DOHH2 (cell line): ENCODE results near the gene IRF2BP1.

Experiments used
- H3F3A ChIP-seq: fragments of 200-600 bp; sonication (generic), shearing (Covaris generic); 2 replicates; pipeline ENCODE4 v1.6.0; 2016; ENCODE audit warnings: antibody characterized with exemption, mild to moderate bottlenecking; ENCODE audit not compliant: control insufficient read depth, insufficient read depth
- H3K27ac ChIP-seq: fragments of 200-600 bp; sonication (generic); 2 replicates; pipeline ENCODE4 v1.5.1; 2014; ENCODE audit warnings: low read depth, mild to moderate bottlenecking, low read length, moderate library complexity
- H3K27me3 ChIP-seq: fragments of 200-600 bp; sonication (generic); 2 replicates; pipeline ENCODE4 v1.6.1; 2014; ENCODE audit warnings: mild to moderate bottlenecking, low read length, mixed read lengths; ENCODE audit not compliant: control insufficient read depth
- H3K36me3 ChIP-seq: fragments of 200-600 bp; sonication (generic); 2 replicates; pipeline ENCODE4 v1.6.1; 2014; ENCODE audit warnings: mild to moderate bottlenecking, low read length, moderate library complexity, mixed read lengths; ENCODE audit not compliant: control insufficient read depth
- H3K4me1 ChIP-seq: fragments of 200-600 bp; sonication (generic); 2 replicates; pipeline ENCODE4 v1.6.1; 2014; ENCODE audit warnings: mild to moderate bottlenecking, low read length, mixed read lengths; ENCODE audit not compliant: control insufficient read depth
- H3K4me2 ChIP-seq: fragments of 200-600 bp; sonication (generic); 2 replicates; pipeline ENCODE4 v1.6.0; 2014; ENCODE audit warnings: mild to moderate bottlenecking, low read length, moderate library complexity
- H3K4me3 ChIP-seq: fragments of 200-600 bp; sonication (generic); 2 replicates; pipeline ENCODE4 v1.5.1; 2014; ENCODE audit warnings: mild to moderate bottlenecking, low read length, mixed read lengths
- H3K79me2 ChIP-seq: fragments of 200-600 bp; sonication (generic); 2 replicates; pipeline ENCODE4 v1.6.1; 2014; ENCODE audit warnings: mild to moderate bottlenecking, low read length, mixed read lengths; ENCODE audit not compliant: control insufficient read depth
- H3K9me2 ChIP-seq: fragments of 200-600 bp; sonication (generic); replicated peaks from 2 replicates; pipeline ENCODE4 v1.6.1; 2014; ENCODE audit warnings: mild to moderate bottlenecking, low read length, mixed read lengths; ENCODE audit not compliant: control insufficient read depth
- H3K9me3 ChIP-seq: fragments of 200-600 bp; sonication (generic); 2 replicates; pipeline ENCODE4 v1.6.1; 2014; ENCODE audit warnings: antibody characterized with exemption, low read length, mixed read lengths; ENCODE audit not compliant: control insufficient read depth, insufficient read depth
- H4K20me1 ChIP-seq: fragments of 200-600 bp; sonication (generic); 2 replicates; pipeline ENCODE4 v1.6.0; 2014; ENCODE audit warnings: low read depth, mild to moderate bottlenecking, antibody characterized with exemption, low read length, moderate library complexity; ENCODE audit not compliant: control insufficient read depth, insufficient read depth
- CTCF ChIP-seq: fragments of 200-600 bp; sonication (generic); IDR thresholded peaks from one replicate; pipeline ENCODE4 v1.5.1; 2014; ENCODE audit warnings: antibody characterized with exemption, mild to moderate bottlenecking, low read depth, low read length; ENCODE audit not compliant: poor library complexity, severe bottlenecking
- EZH2phosphoT487 ChIP-seq: fragments of 200-600 bp; sonication (generic); IDR thresholded peaks from 2 replicates; pipeline ENCODE4 v1.6.1; 2017; ENCODE audit warnings: borderline replicate concordance, mild to moderate bottlenecking, antibody characterized with exemption, low read length, moderate library complexity, mixed read lengths

Gene IRF2BP1

GRCh38 chr19:45852145-45852750 lies 33.7 kb downstream of the IRF2BP1 start:
- Histone ChIP-seq H3K4me3 (no peak overlapping the region), H3F3A (no peaks in the 10 kb centered on the region), H3K27me3 (no peaks in the 10 kb centered on the region), H3K27ac (no peak overlapping the region), H3K4me1 (no peaks in the 10 kb centered on the region), H3K4me2 (no peak overlapping the region), H3K36me3 (peaks cover 83% of the 10 kb centered on the region), H3K9me3 (no peaks in the 10 kb centered on the region), H4K20me1 (no peaks in the 10 kb centered on the region), H3K79me2 (peaks cover 23% of the 10 kb centered on the region), H3K9me2 (no peaks in the 10 kb centered on the region)
- TF ChIP-seq EZH2phosphoT487 (no peak), CTCF (no peak)

- no peak overlapping the region for H3K4me2 ChIP-seq
- H3K27ac ChIP-seq, result no peak overlapping the region
- no peaks in the 10 kb centered on the region for H4K20me1 ChIP-seq
- H3K4me1 ChIP-seq, result no peaks in the 10 kb centered on the region
- H3K9me2 ChIP-seq, result no peaks in the 10 kb centered on the region
- no peaks in the 10 kb centered on the region for H3F3A ChIP-seq
- TF ChIP-seq EZH2phosphoT487, result no peak
- TF ChIP-seq CTCF, result peak; percentile 41
- no peaks in the 10 kb centered on the region; the same call in 1 of the 2 replicates for H3K79me2 ChIP-seq
- H3K27me3 ChIP-seq, result no peaks in the 10 kb centered on the region
- no peaks in the 10 kb centered on the region for H3K9me3 ChIP-seq
- H3K4me3 ChIP-seq, result no peak overlapping the region
- peaks cover 91% of the 10 kb centered on the region for H3K36me3 ChIP-seq
Measured at GRCh38 chr19:45848922-45849321, 37.0 kb downstream of the IRF2BP1 start.

- no peak for TF ChIP-seq CTCF
- TF ChIP-seq EZH2phosphoT487, result no peak
- no peak overlapping the region for H3K27ac ChIP-seq
- H3K4me2 ChIP-seq, result no peak overlapping the region
- H3K36me3 ChIP-seq, result peaks cover 90% of the 10 kb centered on the region
- H4K20me1 ChIP-seq, result no peaks in the 10 kb centered on the region
- H3K4me3 ChIP-seq, result no peak overlapping the region
- no peaks in the 10 kb centered on the region for H3K9me2 ChIP-seq
- H3K79me2 ChIP-seq, result no peaks in the 10 kb centered on the region; the same call in 1 of the 2 replicates
- H3F3A ChIP-seq, result no peaks in the 10 kb centered on the region
- H3K4me1 ChIP-seq, result no peaks in the 10 kb centered on the region
- no peaks in the 10 kb centered on the region for H3K27me3 ChIP-seq
- H3K9me3 ChIP-seq, result no peaks in the 10 kb centered on the region
Measured at GRCh38 chr19:45847663-45848062, 38.3 kb downstream of the IRF2BP1 start.
